Neural progenitor cell (in vitro differentiated cells): Measurements from ENCODE around the gene CELF4.

ENCODE experiments used
- CTCF ChIP-seq: fragments of 200-600 bp; sonication (generic); IDR thresholded peaks from 2 replicates; pipeline ENCODE4 v1.5.1; 2017; ENCODE audit warnings: antibody characterized with exemption, mild to moderate bottlenecking
- EZH2 ChIP-seq: fragments of 200-600 bp; sonication (generic); IDR thresholded peaks from 2 replicates; pipeline ENCODE4 v1.6.1; 2017; ENCODE audit warnings: antibody characterized with exemption, mild to moderate bottlenecking, moderate library complexity
- EZH2phosphoT487 ChIP-seq: fragments of 200-600 bp; sonication (generic); IDR thresholded peaks from 2 replicates; pipeline ENCODE4 v1.6.1; 2017; ENCODE audit warnings: antibody characterized with exemption

- TF ChIP-seq EZH2phosphoT487 (no peak), EZH2 (no peak), CTCF (no peak)
Observed at GRCh38 chr18:37389041-37389440, 176.6 kb downstream of the CELF4 start.
